Uterus (tissue), 4 donors: ENCODE data around the gene ELOVL1. TPM values are rescaled to one million over a fixed set of nuclear protein-coding genes. Genes with fewer than 3 reads are reported as not detected.

Experiments
- DNase-seq, 2 donors: peaks; one replicate each; pipeline ENCODE4 v3.0.0-alpha.2; 2019 to 2020
- H3K27ac ChIP-seq, 2 donors: fragments of 200-600 bp; sonication (generic); 1 replicate in 1 of 2; 2 replicates in 1 of 2; pipeline ENCODE4 v1.5.1; 2016 to 2018
- H3K27me3 ChIP-seq, 2 donors: fragments of 200-600 bp; sonication (generic); one replicate each; pipeline ENCODE4 v1.5.1; 2018 to 2019; ENCODE audit warnings: control low read depth in 1 of 2
- H3K36me3 ChIP-seq, 2 donors: fragments of 200-600 bp; sonication (generic); one replicate each; pipeline ENCODE4 v1.5.1; 2019; ENCODE audit warnings: control low read depth in 1 of 2
- H3K4me1 ChIP-seq, 2 donors: fragments of 200-600 bp; sonication (generic); one replicate each; pipeline ENCODE4 v1.5.1; 2018 to 2019; ENCODE audit warnings: control low read depth in 1 of 2
- H3K4me3 ChIP-seq, 2 donors: fragments of 200-600 bp; sonication (generic); 1 replicate in 1 of 2; 2 replicates in 1 of 2; pipeline ENCODE4 v1.5.1; 2018 to 2019; ENCODE audit warnings: mild to moderate bottlenecking in 1 of 2
- H3K9me3 ChIP-seq, 2 donors: fragments of 200-600 bp; sonication (generic); one replicate each; pipeline ENCODE4 v1.5.1; 2019; ENCODE audit warnings: control low read depth in 1 of 2
- CTCF ChIP-seq, 4 experiments: fragments of 200-600 bp in 2 of 4; fragments of 450-650 bp in 2 of 4; sonication (generic) in 2 of 4; IDR thresholded peaks; one replicate each; pipeline ENCODE4 v1.5.1; 2016 to 2019; ENCODE audit warnings: antibody characterized with exemption in 4 of 4, mild to moderate bottlenecking in 2 of 4, moderate library complexity in 1 of 4
- POLR2A ChIP-seq, 2 donors: fragments of 450-650 bp; IDR thresholded peaks; one replicate each; pipeline ENCODE4 v1.6.1; 2016; ENCODE audit warnings: antibody characterized with exemption in 2 of 2, mild to moderate bottlenecking in 1 of 2, moderate library complexity in 1 of 2
- intact Hi-C: fragments of 100-400 bp; cut with DNase I; formaldehyde crosslinking; loops from one replicate; pipeline ENCODE4 v1.15.1; 2023; ENCODE audit warnings: low total_unique reads
- total RNA-seq, 4 donors: library from RNA; depleted of rRNA in 3 of 4; stranded (reverse); fragments of >200 nt in 3 of 4; gene quantifications; one replicate each; pipeline versions ENCODE4 v1.1.0 to v1.2.4, GENCODE V29; 2014 to 2023
- donor health status: DM: yes; HTN: yes; CAD: no.

ELOVL1 gene
- total RNA-seq, 4 donors from 2014 or later: 7.9 to 62.8 (median 34.9) TPM

- no peak overlapping the region for H3K4me3 ChIP-seq
- H3K27ac ChIP-seq: no peak overlapping the region
- no peaks in the 10 kb centered on the region for H3K36me3 ChIP-seq
- no peaks in the 10 kb centered on the region for H3K9me3 ChIP-seq
- TF ChIP-seq POLR2A (IDR thresholded peaks at IDR 0.05): no peak
- no peak for TF ChIP-seq CTCF (IDR thresholded peaks at IDR 0.05)
- H3K27me3 ChIP-seq: no peaks in the 10 kb centered on the region
- no peak for DNase-seq
- intact Hi-C loops: no loop called here
- H3K4me1 ChIP-seq: no peaks in the 10 kb centered on the region
Measured at GRCh38 chr1:43319766-43320165, 48.0 kb downstream of the ELOVL1 start.

- Histone ChIP-seq H3K4me3 (no peak overlapping the region), H3K27me3 (no peaks in the 10 kb centered on the region), H3K9me3 (no peaks in the 10 kb centered on the region), H3K27ac (no peak overlapping the region), H3K4me1 (no peaks in the 10 kb centered on the region), H3K36me3 (no peaks in the 10 kb centered on the region)
- no peak for DNase-seq
- TF ChIP-seq CTCF (IDR thresholded peaks at IDR 0.05) (no peak), POLR2A (IDR thresholded peaks at IDR 0.05) (no peak)
- intact Hi-C loops: no loop called here
Measured at GRCh38 chr1:43319288-43319687, 48.5 kb downstream of the ELOVL1 start.

GRCh38 chr1:43318831-43319230 is 49.0 kb downstream of the ELOVL1 start:
- no peak overlapping the region for H3K27ac ChIP-seq
- no peaks in the 10 kb centered on the region for H3K27me3 ChIP-seq
- H3K4me3 ChIP-seq: no peak overlapping the region
- no peak for TF ChIP-seq CTCF (IDR thresholded peaks at IDR 0.05)
- no peak for TF ChIP-seq POLR2A (IDR thresholded peaks at IDR 0.05)
- intact Hi-C loops: no loop called here
- no peak for DNase-seq
- no peaks in the 10 kb centered on the region for H3K36me3 ChIP-seq
- no peaks in the 10 kb centered on the region for H3K9me3 ChIP-seq
- no peaks in the 10 kb centered on the region for H3K4me1 ChIP-seq

- DNase-seq: no peak
- H3K36me3 ChIP-seq: no peaks in the 10 kb centered on the region
- H3K4me1 ChIP-seq: no peaks in the 10 kb centered on the region
- H3K4me3 ChIP-seq: no peak overlapping the region
- intact Hi-C loops: no loop called here
- no peak overlapping the region for H3K27ac ChIP-seq
- H3K9me3 ChIP-seq: no peaks in the 10 kb centered on the region
- TF ChIP-seq CTCF (IDR thresholded peaks at IDR 0.05): no peak
- TF ChIP-seq POLR2A (IDR thresholded peaks at IDR 0.05): no peak
- no peaks in the 10 kb centered on the region for H3K27me3 ChIP-seq
Measured at GRCh38 chr1:43317817-43318471, 49.9 kb downstream of the ELOVL1 start.

- DNase-seq: no peak
- Histone ChIP-seq H3K27ac (no peak overlapping the region), H3K27me3 (no peaks in the 10 kb centered on the region), H3K36me3 (no peaks in the 10 kb centered on the region), H3K4me1 (no peaks in the 10 kb centered on the region), H3K9me3 (no peaks in the 10 kb centered on the region), H3K4me3 (no peak overlapping the region)
- intact Hi-C loops: no loop called here
- no peak for TF ChIP-seq CTCF (IDR thresholded peaks at IDR 0.05)
- no peak for TF ChIP-seq POLR2A (IDR thresholded peaks at IDR 0.05)
Measured at GRCh38 chr1:43316738-43317520, 50.9 kb downstream of the ELOVL1 start.
